ENCODE data around the gene KRTAP4-8.
"Not testable (repeated sequence)": the region's sequence is repeated elsewhere in the genome, so short reads cannot be mapped to it uniquely, and the experiment has no call there.

The KRTAP4-8 gene

DNA sequence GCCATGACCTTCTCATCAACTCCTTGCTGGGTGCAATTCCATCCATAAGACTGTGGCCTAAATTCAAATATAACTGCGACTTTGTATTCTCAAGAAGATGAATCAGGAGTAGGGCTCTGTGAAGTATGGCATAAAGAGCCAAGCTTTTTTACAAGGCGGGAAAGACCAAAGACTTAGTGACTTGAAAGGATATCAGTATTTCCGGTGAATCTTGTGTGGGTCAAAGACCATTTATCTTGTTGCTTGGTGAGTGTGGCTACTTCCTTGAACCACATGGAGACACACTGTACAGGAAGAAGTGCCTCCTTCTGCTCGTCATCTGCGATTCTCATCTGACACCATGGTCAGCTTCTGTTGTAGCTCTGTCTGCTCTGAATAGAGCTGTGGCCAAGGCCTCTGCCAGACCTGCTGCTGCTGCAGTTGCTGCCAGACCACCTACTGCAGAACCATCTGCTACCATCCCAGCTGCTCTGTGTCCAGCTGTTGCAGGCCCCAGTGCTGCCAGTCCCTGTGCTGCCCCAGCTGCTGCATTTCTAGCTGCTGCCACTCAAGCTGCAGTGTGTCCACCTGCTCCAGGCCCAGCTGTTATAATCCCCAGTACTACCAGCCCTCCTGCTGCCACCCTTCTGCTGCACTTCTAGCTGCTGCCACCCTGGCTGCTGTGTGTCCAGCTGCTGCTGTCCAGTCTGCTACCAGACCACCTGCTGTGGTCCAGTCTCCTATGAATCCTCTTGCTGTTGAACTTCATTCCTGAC, 26.2 kb downstream of the KRTAP4-8 start:
- in situ Hi-C loops (cut with MboI; ENCODE audit: low pct_unique_long_range_greater_than_20kb, low sequenced_read_pairs), result no loop called here
- no peak for DNase-seq

DNA sequence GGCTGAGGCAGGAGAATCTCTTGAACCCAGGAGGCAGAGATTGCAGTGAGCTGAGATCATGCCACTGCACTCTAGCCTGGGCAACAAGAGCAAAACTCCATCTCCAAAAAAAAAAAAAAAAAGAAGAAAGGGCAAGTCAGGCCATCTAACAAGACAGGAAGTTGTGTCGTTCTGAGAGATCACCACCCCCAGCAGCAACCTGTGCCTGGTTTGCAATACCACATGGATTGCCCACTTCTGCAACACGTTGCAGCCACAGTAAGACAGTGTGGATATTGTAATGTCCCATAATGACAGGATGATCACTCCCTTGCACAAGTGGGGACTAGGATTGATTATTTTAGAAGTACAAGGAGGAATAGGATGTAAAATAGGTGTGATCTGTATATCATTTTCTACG, 28.9 kb downstream of the KRTAP4-8 start:
- DNase-seq, result peak; percentile 16
- in situ Hi-C loops (cut with MboI; ENCODE audit: low pct_unique_long_range_greater_than_20kb, low sequenced_read_pairs), result no loop called here

DNA sequence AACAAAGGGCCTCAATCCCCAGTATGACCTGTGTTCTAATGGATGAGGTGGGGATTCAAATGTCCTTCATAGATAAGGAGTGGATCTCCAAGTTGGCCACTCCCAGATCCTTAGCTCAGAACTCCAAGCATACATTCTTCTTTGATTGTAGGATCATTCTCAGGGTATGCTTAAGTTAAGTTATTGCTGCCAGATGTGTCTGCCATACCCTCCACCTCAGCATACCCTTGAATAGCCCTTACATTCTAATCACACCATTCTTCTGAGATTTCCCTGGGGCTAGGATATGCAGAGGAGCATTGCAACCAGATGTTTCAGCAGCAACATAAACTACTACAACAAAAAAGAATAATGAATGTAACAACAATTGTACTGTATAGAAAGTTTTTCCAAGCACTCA, 30.7 kb downstream of the KRTAP4-8 start:
- in situ Hi-C loops (cut with MboI; ENCODE audit: low pct_unique_long_range_greater_than_20kb, low sequenced_read_pairs), result no loop called here

DNA sequence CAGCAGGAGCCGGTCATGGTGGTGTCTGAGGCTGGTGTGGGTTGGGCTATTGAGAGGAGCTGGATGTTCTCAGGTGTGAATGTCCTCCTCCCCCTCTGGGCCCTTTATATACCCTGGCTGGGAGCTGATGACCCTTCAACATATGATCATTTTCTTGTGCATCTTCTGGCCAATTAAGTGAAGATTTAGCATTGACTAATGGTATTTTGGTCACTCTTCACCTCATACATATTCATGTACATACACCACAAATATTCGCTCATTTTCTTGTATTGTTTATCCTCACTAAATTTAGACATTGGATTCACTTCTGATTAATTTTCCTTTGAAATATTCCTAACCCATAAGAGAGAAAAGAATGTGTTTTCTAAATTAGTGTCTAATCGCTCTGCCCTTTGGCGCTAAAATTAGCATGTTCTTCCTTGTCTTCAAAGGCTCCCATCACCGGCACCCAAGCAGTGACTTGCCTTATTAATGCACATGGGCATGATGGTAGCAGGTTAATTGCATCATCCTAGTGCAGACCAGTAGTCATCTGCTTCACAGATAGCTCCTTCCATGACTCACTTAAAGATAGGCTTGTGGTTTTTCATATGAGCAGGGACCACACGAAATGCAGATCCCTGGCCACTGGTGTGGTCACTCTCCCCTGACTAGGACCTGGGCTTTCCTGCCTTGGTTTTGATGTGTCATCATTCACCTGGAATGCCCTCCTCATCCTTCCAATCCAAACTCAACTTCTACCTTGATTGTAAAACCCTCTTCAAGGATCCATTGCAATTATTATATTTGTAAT, 31.9 kb downstream of the KRTAP4-8 start, which contains the start of gene KRTAP2-4:
Gene KRTAP2-4 (minus strand): TSS at position 51 of the 796 bp plus-strand sequence. CDS start 34 bp downstream, at position 17.
- in situ Hi-C loops (cut with MboI; ENCODE audit: low pct_unique_long_range_greater_than_20kb, low sequenced_read_pairs), result no loop called here
- DNase-seq, result no peak

More for the DNA sequence above, 30.7 kb downstream of the KRTAP4-8 start:
- DNase-seq, result no peak

DNA sequence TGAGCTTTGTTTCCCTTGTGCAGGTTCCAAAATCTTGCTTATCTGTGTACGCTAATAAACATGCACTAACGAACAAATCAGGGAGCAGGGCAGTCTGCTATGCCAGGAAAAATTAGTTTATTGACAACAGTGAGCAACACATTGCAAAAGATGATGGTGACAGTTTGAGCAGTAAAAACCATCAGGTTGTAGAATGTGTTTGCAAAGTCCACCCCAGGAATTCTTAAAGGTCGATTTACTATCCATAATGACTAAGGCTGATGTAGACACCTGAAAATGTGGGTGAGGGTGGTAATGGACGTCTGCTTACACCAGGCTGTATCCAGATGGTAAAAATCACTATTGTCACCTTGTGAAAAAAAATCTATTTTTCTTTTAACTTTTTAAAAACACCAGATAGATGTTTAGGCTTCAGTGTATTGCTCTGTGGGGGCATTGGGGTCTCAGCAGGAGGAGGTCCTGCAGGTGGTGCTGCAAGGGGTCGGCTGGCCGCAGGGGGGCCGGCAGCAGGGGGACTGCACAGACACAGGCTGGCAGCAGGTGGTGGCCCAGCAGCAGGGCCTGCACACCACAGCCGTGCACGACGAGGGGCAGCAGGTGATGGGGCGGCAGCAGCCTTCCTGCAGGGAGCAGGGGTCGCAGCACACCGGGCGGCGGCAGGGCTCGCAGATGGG, 32.8 kb downstream of the KRTAP4-8 start:
- not testable (repeated sequence) for DNase-seq

DNA sequence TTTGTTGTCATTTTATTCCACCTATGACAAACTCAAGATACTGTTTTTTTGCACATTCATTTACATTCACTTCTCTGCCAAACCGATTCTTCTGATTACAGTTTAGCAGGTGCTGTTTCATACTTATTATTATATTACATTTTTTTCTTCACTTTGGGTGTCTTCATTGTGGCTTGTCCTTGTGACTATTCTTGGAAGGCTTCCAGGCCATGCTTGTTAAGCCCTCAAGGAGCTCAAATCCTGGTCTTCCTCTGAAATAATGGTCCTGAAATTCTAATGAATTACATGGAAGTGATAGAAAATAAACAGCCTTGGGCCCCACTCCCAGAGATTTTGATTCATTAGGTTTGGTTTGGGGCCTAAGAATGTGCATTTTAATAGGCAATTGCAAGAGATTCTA, 33.6 kb downstream of the KRTAP4-8 start:
- in situ Hi-C loops (cut with MboI; ENCODE audit: low pct_unique_long_range_greater_than_20kb, low sequenced_read_pairs), result no loop called here
- DNase-seq, result no peak

More for the DNA sequence above, 32.8 kb downstream of the KRTAP4-8 start:
- in situ Hi-C loops (cut with MboI; ENCODE audit: low pct_unique_long_range_greater_than_20kb, low sequenced_read_pairs), result not testable (repeated sequence)

DNA sequence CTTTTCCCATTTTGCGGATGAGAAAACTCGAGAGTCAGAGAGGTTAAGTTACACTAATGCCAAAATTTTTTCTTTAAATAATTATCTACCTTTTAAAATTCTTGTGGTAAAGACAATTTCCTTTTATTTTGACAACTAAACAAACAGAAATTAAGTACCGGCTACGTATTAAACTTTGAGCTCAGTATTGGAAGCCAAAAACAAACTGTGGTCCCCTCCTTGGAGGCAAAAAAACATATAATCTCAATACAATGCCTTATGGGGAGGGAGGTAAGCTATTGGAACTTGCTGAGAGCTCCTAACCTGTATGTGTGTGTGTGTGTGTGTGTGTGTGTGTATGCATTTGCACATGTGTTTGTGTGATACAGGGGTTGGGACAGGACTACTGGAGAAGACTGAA, 34.5 kb downstream of the KRTAP4-8 start:
- DNase-seq, result no peak
- in situ Hi-C loops (cut with MboI; ENCODE audit: low pct_unique_long_range_greater_than_20kb, low sequenced_read_pairs), result no loop called here

DNA sequence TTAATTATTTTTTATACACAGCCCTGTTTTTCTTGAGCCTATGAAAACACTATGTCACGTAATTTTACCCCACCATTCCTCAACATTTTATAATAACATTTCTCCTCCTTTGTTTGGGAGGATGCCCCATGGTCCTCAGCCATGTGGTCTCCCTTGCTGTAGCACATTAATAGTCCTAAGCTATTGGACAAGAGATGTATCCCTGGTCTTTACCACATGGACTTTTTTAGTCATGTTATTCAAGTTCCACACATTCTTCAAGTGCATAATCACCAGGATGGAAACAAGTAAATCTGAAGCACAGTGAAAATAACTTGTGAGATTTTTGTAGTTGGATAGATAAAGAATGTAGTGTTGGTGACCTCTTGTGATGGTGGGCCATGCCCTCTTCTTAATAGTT, 36.0 kb downstream of the KRTAP4-8 start:
- DNase-seq, result no peak
- in situ Hi-C loops (cut with MboI; ENCODE audit: low pct_unique_long_range_greater_than_20kb, low sequenced_read_pairs), result no loop called here

DNA sequence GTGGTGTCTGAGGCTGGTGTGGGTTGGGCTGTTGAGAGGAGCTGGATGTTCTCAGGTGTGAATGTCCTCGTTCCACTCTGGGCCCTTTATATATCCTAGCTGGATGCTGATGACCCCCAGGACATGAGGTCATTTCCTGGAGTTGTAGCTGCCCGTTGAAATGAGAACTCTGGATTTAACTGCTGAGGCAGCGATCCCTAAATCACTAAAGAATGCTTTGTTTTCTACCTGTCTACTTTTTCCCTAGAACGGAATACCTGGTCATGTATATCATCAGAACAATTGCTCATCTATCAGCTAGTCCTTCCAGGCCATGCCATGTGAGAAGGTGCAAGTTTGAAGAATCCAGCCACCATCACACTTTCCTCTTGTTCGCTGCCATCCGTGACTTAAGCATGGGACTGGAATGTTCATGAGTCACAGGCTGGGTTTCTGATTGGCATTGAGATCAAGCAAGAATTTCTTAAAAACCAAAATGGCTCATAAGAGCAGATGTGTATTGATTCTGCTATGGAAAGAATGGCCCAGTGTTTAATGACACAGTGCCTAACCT, 37.8 kb downstream of the KRTAP4-8 start, which contains the start of gene KRTAP2-3:
Gene KRTAP2-3 (minus strand): TSS at position 63 of the 553 bp plus-strand sequence. CDS start 64 bp downstream, outside the sequence.
- in situ Hi-C loops (cut with MboI; ENCODE audit: low pct_unique_long_range_greater_than_20kb, low sequenced_read_pairs), result no loop called here
- no peak for DNase-seq

DNA sequence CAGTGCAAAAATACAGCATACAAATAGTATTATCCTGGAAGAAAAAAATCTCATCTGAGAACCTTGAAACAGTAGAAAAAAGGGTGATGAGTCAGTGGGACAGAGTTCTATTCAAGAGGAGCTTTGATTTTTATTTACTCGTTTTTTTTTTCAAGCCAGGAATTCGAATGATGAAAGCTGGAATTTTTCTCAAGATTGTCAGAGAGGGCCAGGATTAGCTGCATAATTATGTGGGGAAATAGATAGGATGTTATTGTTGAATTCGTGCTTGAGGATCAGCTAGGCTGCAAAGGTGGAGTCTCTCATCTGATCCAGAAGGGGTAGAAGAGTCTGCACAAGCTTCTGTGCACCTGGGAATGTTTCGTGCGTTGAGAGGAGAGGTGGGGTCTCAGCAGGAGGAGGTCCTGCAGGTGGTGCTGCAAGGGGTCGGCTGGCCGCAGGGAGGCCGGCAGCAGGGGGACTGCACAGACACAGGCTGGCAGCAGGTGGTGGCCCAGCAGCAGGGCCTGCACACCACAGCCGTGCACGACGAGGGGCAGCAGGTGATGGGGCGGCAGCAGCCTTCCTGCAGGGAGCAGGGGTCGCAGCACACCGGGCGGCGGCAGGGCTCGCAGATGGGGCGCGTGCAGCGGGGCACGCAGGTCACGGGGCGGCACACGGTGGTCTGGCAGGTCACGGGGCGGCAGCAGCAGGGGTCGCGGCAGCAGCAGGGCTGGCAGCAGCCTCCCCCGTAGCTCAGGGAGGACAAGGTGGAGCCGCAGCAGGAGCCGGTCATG, 38.5 kb downstream of the KRTAP4-8 start:
- in situ Hi-C loops (cut with MboI; ENCODE audit: low pct_unique_long_range_greater_than_20kb, low sequenced_read_pairs); DNase-seq: not testable (repeated sequence)

DNA sequence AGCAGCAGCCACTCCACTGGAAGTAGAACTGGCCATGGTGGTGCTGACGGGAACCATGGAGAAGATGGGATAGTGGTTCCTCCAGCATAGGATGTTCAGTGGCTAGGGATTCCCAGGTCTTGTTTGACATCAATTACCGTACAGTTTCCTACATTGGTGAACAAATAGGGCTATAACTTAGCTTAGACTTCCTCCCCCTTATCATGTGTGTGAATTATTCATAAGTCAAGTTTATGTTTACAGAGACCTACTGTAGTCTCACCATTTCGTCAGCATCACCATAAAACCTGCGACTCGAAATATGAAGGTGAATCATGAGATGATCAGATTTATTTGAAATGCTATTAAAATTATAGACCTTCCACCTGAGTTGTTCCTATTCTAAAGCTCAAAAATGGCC, 39.2 kb downstream of the KRTAP4-8 start:
- in situ Hi-C loops (cut with MboI; ENCODE audit: low pct_unique_long_range_greater_than_20kb, low sequenced_read_pairs), result no loop called here
- no peak for DNase-seq

DNA sequence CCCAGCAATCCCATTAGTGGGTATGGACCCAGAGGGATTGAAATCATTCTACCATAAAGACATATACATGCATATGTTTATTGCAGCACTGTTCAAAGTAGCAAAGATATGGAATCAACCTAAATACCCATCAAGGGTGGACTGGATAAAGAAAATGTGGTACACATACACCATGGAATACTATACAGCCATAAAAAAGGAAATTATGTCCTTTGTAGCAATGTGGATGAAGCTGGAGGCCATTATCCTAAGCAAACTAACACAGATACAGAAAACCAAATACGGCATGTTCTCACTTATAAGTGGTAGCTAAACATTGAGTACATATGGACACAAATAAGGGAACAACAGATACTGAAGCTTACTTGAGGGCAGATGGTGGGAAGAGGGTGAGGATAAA, 40.4 kb downstream of the KRTAP4-8 start:
- in situ Hi-C loops (cut with MboI; ENCODE audit: low pct_unique_long_range_greater_than_20kb, low sequenced_read_pairs), result no loop called here
- DNase-seq, result no peak

DNA sequence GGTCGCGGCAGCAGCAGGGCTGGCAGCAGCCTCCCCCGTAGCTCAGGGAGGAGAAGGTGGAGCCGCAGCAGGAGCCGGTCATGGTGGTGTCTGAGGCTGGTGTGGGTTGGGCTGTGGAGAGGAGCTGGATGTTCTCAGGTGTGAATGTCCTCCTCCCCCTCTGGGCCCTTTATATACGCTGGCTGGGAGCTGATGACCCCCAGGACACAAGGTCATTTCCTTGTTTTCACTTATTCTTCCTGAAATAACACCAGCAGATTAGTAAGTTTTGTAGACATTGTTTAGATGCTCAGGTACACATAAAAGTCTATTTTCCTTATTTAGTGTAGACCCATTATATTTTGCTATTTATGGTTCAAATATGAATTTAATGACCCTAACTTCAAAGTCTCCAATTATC, 42.8 kb downstream of the KRTAP4-8 start, which contains the start of gene KRTAP2-2:
Gene KRTAP2-2 (minus strand): TSS at position 101 of the 400 bp plus-strand sequence. CDS start 19 bp downstream, at position 82.
- DNase-seq; in situ Hi-C loops (cut with MboI; ENCODE audit: low pct_unique_long_range_greater_than_20kb, low sequenced_read_pairs): not testable (repeated sequence)

DNA sequence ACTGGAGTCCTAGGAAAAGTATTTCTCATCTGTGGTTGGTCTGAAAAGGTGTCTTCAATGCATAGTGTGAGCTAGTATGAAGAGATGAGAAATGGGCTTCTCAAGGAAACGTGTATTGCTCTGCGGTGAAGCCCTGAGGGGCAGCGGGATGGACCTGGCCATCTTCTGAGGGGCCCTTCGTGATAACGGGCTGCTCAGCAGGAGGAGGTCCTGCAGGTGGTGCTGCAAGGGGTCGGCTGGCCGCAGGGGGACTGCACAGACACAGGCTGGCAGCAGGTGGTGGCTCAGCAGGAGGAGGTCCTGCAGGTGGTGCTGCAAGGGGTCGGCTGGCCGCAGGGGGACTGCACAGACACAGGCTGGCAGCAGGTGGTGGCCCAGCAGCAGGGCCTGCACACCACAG, 43.4 kb downstream of the KRTAP4-8 start:
- DNase-seq; in situ Hi-C loops (cut with MboI; ENCODE audit: low pct_unique_long_range_greater_than_20kb, low sequenced_read_pairs): not testable (repeated sequence)

DNA sequence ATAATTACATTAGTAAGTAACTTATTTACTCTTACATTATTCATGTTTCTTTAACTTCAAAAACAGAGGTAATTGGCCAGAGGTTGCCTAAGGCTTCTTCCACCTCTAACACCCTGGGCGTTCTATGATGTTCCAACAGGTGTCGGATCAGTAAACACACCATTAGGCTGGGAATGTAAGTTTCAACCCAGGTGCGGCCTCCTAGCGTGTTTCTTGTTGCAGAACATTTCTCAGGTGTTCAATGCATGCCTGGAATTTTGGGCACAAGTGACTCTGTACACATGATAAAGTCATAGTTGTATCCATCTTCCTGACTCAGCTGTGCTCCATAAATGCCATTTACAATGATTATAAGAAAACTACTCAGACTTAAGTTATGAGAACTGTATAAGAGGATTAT, 43.9 kb downstream of the KRTAP4-8 start:
- in situ Hi-C loops (cut with MboI; ENCODE audit: low pct_unique_long_range_greater_than_20kb, low sequenced_read_pairs), result no loop called here

DNA sequence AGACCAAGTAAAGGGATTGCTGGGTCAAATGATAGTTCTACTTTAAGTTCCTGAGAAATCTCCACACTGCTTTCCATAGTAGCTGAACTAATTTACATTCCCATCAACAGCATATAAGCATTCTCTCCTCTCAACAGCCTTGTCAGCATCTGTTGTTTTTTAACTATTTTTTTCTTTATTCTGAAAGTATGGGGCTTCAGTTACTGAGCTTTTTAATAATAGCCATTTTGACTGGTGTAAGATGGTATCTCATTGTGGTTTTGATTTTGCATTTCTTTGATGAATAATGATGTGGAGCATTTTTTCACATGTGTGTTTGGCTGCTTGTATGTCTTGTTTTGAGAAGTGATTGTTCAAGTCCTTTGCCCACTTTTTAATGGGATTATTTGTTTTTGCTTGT, 45.4 kb downstream of the KRTAP4-8 start:
- in situ Hi-C loops (cut with MboI; ENCODE audit: low pct_unique_long_range_greater_than_20kb, low sequenced_read_pairs), result no loop called here
- DNase-seq, result no peak

More for the DNA sequence above, 43.9 kb downstream of the KRTAP4-8 start:
- no peak for DNase-seq

DNA sequence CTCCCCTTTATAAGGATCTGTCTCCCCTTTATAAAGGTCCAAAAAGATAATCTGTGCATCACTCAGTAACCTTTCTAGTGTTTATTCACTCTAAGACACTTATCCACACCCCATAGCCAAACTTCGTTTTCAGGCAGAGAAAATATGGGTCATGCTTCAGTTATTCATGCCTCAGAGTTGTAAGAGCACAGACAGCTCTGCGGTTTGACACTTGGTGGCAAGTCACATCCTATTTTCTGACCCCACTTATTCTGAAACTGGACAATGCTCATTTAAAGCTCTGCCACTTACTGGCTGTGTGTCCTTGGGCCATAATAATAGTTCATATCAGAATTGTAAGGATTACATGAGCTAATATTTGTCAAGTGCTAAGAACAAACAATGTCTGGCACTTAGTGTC, 48.8 kb downstream of the KRTAP4-8 start:
- in situ Hi-C loops (cut with MboI; ENCODE audit: low pct_unique_long_range_greater_than_20kb, low sequenced_read_pairs), result no loop called here

DNA sequence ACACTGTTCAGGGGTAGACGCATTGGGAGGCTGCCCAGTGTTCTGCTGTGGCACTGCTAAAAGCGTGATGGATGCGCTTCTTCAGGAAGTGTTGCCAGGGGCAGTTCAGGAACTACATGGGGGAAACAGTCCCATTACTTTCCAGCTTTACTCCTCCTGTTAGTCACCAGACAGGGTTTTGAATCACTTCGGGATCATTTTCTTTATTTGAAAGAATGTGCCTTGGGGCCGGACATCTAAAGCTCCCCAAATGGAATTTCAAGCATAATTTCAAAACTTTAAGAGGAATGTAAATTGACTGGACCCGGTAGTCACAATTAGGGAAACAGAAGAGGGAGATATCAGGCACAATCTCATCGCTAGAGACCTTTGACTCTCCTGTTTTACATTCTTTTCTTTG, 49.5 kb downstream of the KRTAP4-8 start:
- in situ Hi-C loops (cut with MboI; ENCODE audit: low pct_unique_long_range_greater_than_20kb, low sequenced_read_pairs), result no loop called here
- no peak for DNase-seq

More for the DNA sequence above, 48.8 kb downstream of the KRTAP4-8 start:
- no peak for DNase-seq

All from KBM-7 (cell line).